ENCODE data around the gene ALDH1B1.

GRCh38 chr9:38359297-38359653 is 33.2 kb upstream of the ALDH1B1 start:
- TF ChIP-seq CTCF (optimal IDR thresholded peaks at IDR 0.05 in 1 of 3, IDR thresholded peaks at IDR 0.05 in 1 of 3, conservative IDR thresholded peaks at IDR 0.05 in 1 of 3; ENCODE audit: extremely low read depth in 1 of 3, insufficient read depth in 2 of 3, low read length in 3 of 3) (no peak), EZH2 (IDR thresholded peaks at IDR 0.05; ENCODE audit: low read length) (no peak)

Data from keratinocyte (primary cell).